Muscle of arm (tissue), 12 donors: ENCODE results near the gene SGMS1. TPM values are rescaled to one million over a fixed set of nuclear protein-coding genes. Genes with fewer than 3 reads are reported as not detected.
"Not testable (repeated sequence)": the region's sequence is repeated elsewhere in the genome, so short reads cannot be mapped to it uniquely, and the experiment has no call there.

Source experiments
- DNase-seq: peaks from one replicate; pipeline ENCODE4 v3.0.0-alpha.2; 2013
- polyA plus RNA-seq, 12 donors: library from polyadenylated mRNA; unstranded; fragments of 120-200 nt; gene quantifications; one replicate each; pipeline ENCODE4 v1.2.1, GENCODE V29; 2013; ENCODE audit not compliant: insufficient read length in 12 of 12

SGMS1 gene
- polyA plus RNA-seq, 12 donors = 17.4 to 34.6 (median 22.1) TPM; not detected in 1

GRCh38 chr10:50510517-50511473 lies 113.0 kb downstream of the SGMS1 start:
- no peak for DNase-seq

- no peak for DNase-seq
Observed at GRCh38 chr10:50508315-50509051, 115.3 kb downstream of the SGMS1 start.

- no peak for DNase-seq
Observed at GRCh38 chr10:50506861-50507573, 116.7 kb downstream of the SGMS1 start.

- DNase-seq = no peak
Observed at GRCh38 chr10:50504389-50504788, 119.4 kb downstream of the SGMS1 start.

GRCh38 chr10:50503661-50504320 lies 120.0 kb downstream of the SGMS1 start:
- no peak for DNase-seq

GRCh38 chr10:50503156-50503555 lies 120.6 kb downstream of the SGMS1 start:
- DNase-seq = not testable (repeated sequence)

GRCh38 chr10:50501924-50502452 lies 121.8 kb downstream of the SGMS1 start:
- DNase-seq = no peak

GRCh38 chr10:50501478-50501877 lies 122.3 kb downstream of the SGMS1 start:
- DNase-seq = no peak

GRCh38 chr10:50498465-50498864 lies 125.3 kb downstream of the SGMS1 start:
- DNase-seq = no peak

GRCh38 chr10:50497758-50498157 lies 126.0 kb downstream of the SGMS1 start:
- DNase-seq = peak; percentile 20

GRCh38 chr10:50496228-50496627 lies 127.5 kb downstream of the SGMS1 start:
- DNase-seq = no peak

GRCh38 chr10:50490241-50490640 lies 133.5 kb downstream of the SGMS1 start:
- no peak for DNase-seq

GRCh38 chr10:50484550-50484949 lies 139.2 kb downstream of the SGMS1 start:
- DNase-seq = not testable (repeated sequence)

GRCh38 chr10:50480054-50481007 lies 143.4 kb downstream of the SGMS1 start:
- DNase-seq = no peak

GRCh38 chr10:50477287-50478203 lies 146.2 kb downstream of the SGMS1 start:
- DNase-seq = no peak

GRCh38 chr10:50473756-50474155 lies 150.0 kb downstream of the SGMS1 start:
- no peak for DNase-seq

GRCh38 chr10:50472914-50473313 lies 150.8 kb downstream of the SGMS1 start:
- no peak for DNase-seq

- no peak for DNase-seq
Observed at GRCh38 chr10:50471583-50471975, 152.2 kb downstream of the SGMS1 start.
